SK-N-SH (cell line): ENCODE results near the gene NOL4L. TPM values are rescaled to one million over a fixed set of nuclear protein-coding genes. Genes with fewer than 3 reads are reported as not detected.
A peak's percentile ranks its signal among the peaks of the same experiment; 100 is the strongest.

Source experiments
- CTCF ChIA-PET: fragments of 300-600, 350-600 bp; formaldehyde crosslinking; extraction: SDS; loops from one replicate; lab custom pipeline; 2021; lab: Yijun Ruan, JAX
- POLR2A ChIA-PET: fragments of 350-600 bp; sonication (Branson Sonifier 250); formaldehyde crosslinking; extraction: SDS; loops from one replicate; lab custom pipeline; 2020; ENCODE audit warnings: antibody characterized with exemption, inconsistent platforms; lab: Yijun Ruan, JAX
- DNase-seq: peaks from one replicate; pipeline ENCODE4 v3.0.0; 2012
- H2AFZ ChIP-seq: fragments of 200-600 bp; sonication (generic); 2 replicates; pipeline ENCODE4 v1.8.1; 2016; ENCODE audit warnings: antibody characterized with exemption, mild to moderate bottlenecking, low read depth
- H3F3A ChIP-seq: fragments of 200-600 bp; sonication (generic); replicated peaks from 2 replicates; pipeline ENCODE3; 2016; ENCODE audit warnings: antibody characterized with exemption, mild to moderate bottlenecking; ENCODE audit not compliant: insufficient read depth
- H3K27ac ChIP-seq, 2 experiments: fragments of 200-500 bp in 1 of 2; fragments of 200-600 bp in 1 of 2; sonication (Bioruptor generic) in 1 of 2; sonication (generic), shearing (Covaris generic) in 1 of 2; 2 replicates each; pipeline versions ENCODE4 v1.5.1 to v1.6.1; 2014 to 2016; ENCODE audit warnings: low read depth in 2 of 2, inconsistent platforms in 1 of 2, low read length in 1 of 2, mild to moderate bottlenecking in 1 of 2, mixed read lengths in 1 of 2
- H3K27me3 ChIP-seq: fragments of 200-600 bp; sonication (generic), shearing (Covaris generic); 2 replicates; pipeline ENCODE4 v1.6.1; 2016; ENCODE audit warnings: mixed run types; ENCODE audit not compliant: insufficient read depth
- H3K36me3 ChIP-seq, 2 experiments: fragments of 200-500 bp in 1 of 2; fragments of 200-600 bp in 1 of 2; sonication (Bioruptor generic) in 1 of 2; sonication (generic) in 1 of 2; replicated peaks in 1 of 2; 2 replicates each; pipeline versions ENCODE3 to v1.5.1; 2014 to 2016; ENCODE audit warnings: low read length in 1 of 2, mild to moderate bottlenecking in 1 of 2; ENCODE audit not compliant: insufficient read depth in 2 of 2, control insufficient read depth in 1 of 2
- H3K4me1 ChIP-seq, 2 experiments: fragments of 200-500 bp in 1 of 2; fragments of 200-600 bp in 1 of 2; sonication (Bioruptor generic) in 1 of 2; sonication (generic), shearing (Covaris generic) in 1 of 2; 2 replicates each; pipeline versions ENCODE4 v1.5.1 to v1.6.1; 2014 to 2016; ENCODE audit warnings: low read depth in 1 of 2, low read length in 1 of 2, mixed run types in 1 of 2; ENCODE audit not compliant: insufficient read depth in 2 of 2, control insufficient read depth in 1 of 2
- H3K4me2 ChIP-seq: fragments of 200-600 bp; sonication (generic), shearing (Covaris generic); 2 replicates; pipeline ENCODE4 v1.6.1; 2017; ENCODE audit warnings: mixed run types
- H3K4me3 ChIP-seq, 2 experiments: fragments of 200-500 bp in 1 of 2; fragments of 200-600 bp in 1 of 2; sonication (Bioruptor generic) in 1 of 2; sonication (generic), shearing (Covaris generic) in 1 of 2; 2 replicates each; pipeline versions ENCODE4 v1.5.1 to v1.8.1; 2014 to 2016; ENCODE audit warnings: low read depth in 2 of 2, inconsistent platforms in 1 of 2, low read length in 1 of 2, mild to moderate bottlenecking in 1 of 2, mixed read lengths in 1 of 2, moderate library complexity in 1 of 2
- H3K79me2 ChIP-seq: fragments of 200-600 bp; sonication (generic); 2 replicates; pipeline ENCODE4 v1.8.1; 2017; ENCODE audit warnings: mild to moderate bottlenecking; ENCODE audit not compliant: insufficient read depth
- H3K9ac ChIP-seq: fragments of 200-600 bp; sonication (generic); 2 replicates; pipeline ENCODE4 v1.6.1; 2017; ENCODE audit warnings: mixed run types
- H3K9me2 ChIP-seq: fragments of 200-600 bp; sonication (generic); 2 replicates; pipeline ENCODE4 v1.6.1; 2017; ENCODE audit warnings: mixed run types
- H3K9me3 ChIP-seq: fragments of 200-600 bp; sonication (generic); 2 replicates; pipeline ENCODE4 v1.6.1; 2017; ENCODE audit warnings: mixed run types, mild to moderate bottlenecking, moderate library complexity
- H4K20me1 ChIP-seq: fragments of 200-600 bp; sonication (generic); 2 replicates; pipeline ENCODE4 v1.6.1; 2017; ENCODE audit warnings: mild to moderate bottlenecking, mixed run types; ENCODE audit not compliant: insufficient read depth
- CHD2 ChIP-seq: fragments of 150-350 bp; IDR thresholded peaks from 2 replicates; pipeline ENCODE4 v1.6.1; 2018; ENCODE audit warnings: low read length; ENCODE audit not compliant: partially characterized antibody
- FOXJ3 ChIP-seq: sonication (generic); formaldehyde crosslinking; IDR thresholded peaks from 2 replicates; pipeline ENCODE4 v1.5.1; 2020; ENCODE audit warnings: mild to moderate bottlenecking, missing genetic modification reagents
- FOXM1 ChIP-seq: IDR thresholded peaks from 2 replicates; pipeline ENCODE4 v1.4.0; 2012; ENCODE audit warnings: low read depth, mild to moderate bottlenecking
- GATA2 ChIP-seq: sonication (generic); formaldehyde crosslinking; IDR thresholded peaks from 2 replicates; pipeline ENCODE4 v1.5.0; 2020; ENCODE audit warnings: mild to moderate bottlenecking, missing genetic modification reagents
- NRF1 ChIP-seq: IDR thresholded peaks from 2 replicates; pipeline ENCODE4 v1.6.1; 2012; ENCODE audit warnings: low read depth, mild to moderate bottlenecking, low read length
- WGBS: methylation state at CpG from one replicate; pipeline ENCODE4 v1.1.6; 2017; ENCODE audit warnings: low lambda C conversion rate; 5-methylcytosine and 5-hydroxymethylcytosine counted together
- polyA plus RNA-seq, 3 experiments: library from polyadenylated mRNA; depleted of rRNA; stranded (reverse); fragments of >200 nt; gene quantifications; 2 replicates each; pipeline ENCODE4 v1.2.3, GENCODE V29; 2012
- TF ChIP-seq, protein P1 (sequence below): IDR thresholded peaks from 2 replicates; pipeline ENCODE4 v1.4.0; 2012; ENCODE audit warnings: low read depth, borderline replicate concordance
- TF ChIP-seq, protein P2 (sequence below): IDR thresholded peaks from 2 replicates; pipeline ENCODE4; 2012
- TF ChIP-seq, protein P3 (sequence below): IDR thresholded peaks from 2 replicates; pipeline ENCODE4 v1.4.0; 2012; ENCODE audit warnings: low read depth, borderline replicate concordance

Gene NOL4L
- polyA plus RNA-seq, 1 of the 3 experiments (the other 2 are of a cell fraction), result 14.3 TPM

DNA sequence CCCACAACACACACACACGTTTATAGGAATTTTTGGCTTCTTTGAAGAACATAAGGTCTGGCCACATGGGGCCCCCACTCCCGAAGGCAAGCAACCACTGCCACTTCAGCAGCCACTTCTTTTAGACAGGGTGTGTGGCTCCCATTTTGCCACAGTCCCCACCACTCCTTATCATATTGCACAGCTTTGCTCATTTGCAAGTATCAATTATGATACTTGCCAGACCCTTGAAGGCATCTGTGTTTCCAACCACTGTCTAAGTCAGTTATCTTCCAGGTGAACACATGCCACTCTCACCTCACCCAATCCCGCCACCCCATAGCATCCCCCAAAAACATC, 73.1 kb downstream of the NOL4L start (continued):
- TF ChIP-seq CHD2, result no peak

DNA sequence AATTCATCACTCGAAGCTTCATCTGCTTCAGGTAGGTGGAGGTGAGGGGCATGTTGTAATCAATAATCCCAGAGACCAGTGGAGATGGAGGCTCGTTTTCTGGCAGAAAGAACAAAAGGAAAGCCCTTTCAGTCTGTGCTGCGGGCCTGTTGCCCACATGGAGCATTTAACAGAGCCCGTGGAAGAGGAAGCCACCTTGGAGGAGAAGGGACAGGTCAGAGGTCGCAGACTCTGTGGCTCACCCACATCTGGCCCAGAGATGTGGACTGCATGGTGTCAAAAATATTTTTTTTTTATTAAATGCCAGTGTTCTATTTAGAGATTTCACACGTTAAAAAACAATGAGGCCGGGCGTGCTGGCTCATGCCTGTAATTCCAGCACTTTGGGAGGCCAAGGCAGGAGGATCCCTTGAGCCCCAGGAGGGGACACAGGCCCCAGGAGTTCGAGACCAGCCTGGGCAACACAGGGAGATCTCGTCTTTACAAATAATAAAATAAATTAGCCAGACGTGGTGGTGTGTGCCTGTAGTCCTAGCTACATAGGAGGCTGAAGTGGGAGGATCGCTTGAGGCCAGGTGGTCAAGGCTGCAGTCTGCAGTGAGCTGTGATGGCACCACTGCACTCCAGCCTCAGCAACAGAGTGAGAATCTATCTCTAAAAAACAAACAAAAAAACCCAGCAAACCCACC, 73.6 kb downstream of the NOL4L start:
- H2AFZ ChIP-seq, result no peak overlapping the region

DNA sequence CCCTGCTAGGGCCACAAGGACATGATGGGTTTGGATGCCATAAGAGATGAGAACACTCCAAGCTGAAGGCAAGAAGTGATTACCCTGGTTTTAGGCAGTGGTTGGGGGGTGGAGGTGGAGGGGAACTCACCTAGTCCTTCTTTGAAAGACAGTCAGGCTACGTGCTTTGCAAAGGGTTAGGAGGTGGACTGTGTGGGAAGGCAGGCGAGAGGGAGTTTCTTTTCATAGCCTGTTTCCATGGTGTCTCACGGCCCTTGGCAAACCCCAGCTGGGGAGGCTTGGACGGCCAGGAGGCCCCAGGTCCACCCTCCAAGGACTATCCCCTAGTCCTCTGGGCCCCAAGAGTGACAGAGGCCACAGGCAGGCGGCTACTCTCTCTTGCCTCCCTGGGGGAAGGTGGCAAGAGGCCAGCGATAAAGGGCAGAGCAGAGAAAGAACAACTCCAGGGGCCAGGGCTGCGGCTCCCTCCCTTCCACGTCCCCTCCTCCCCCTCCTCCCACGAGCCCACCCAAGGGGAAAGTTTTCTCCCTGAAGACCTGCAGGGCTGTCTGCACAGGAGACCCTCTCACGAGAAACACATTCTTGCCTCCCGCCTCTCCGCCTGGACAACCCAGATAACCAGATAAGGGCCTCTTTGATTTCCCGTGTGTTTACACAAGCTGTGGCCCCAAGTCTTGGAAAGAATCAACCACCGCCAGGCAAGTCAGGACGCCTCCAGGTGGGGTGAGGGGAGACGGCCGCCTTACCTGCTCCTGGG, 74.4 kb downstream of the NOL4L start:
- TF ChIP-seq, protein P1, sequence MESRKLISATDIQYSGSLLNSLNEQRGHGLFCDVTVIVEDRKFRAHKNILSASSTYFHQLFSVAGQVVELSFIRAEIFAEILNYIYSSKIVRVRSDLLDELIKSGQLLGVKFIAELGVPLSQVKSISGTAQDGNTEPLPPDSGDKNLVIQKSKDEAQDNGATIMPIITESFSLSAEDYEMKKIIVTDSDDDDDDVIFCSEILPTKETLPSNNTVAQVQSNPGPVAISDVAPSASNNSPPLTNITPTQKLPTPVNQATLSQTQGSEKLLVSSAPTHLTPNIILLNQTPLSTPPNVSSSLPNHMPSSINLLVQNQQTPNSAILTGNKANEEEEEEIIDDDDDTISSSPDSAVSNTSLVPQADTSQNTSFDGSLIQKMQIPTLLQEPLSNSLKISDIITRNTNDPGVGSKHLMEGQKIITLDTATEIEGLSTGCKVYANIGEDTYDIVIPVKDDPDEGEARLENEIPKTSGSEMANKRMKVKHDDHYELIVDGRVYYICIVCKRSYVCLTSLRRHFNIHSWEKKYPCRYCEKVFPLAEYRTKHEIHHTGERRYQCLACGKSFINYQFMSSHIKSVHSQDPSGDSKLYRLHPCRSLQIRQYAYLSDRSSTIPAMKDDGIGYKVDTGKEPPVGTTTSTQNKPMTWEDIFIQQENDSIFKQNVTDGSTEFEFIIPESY, result no peak
- TF ChIP-seq GATA2 (CRISPR knock-in tag), result peak; percentile 28; the same call in 1 of the 2 replicates
- no peaks in the 10 kb centered on the region for H3F3A ChIP-seq
- H4K20me1 ChIP-seq, result no peaks in the 10 kb centered on the region
- no peak overlapping the region for H2AFZ ChIP-seq
- no peak for DNase-seq
- no peak overlapping the region for H3K4me2 ChIP-seq
- ChIA-PET POLR2A (no interaction called here), CTCF (interaction anchor here (1.5 to 4.9 kb wide), 4 partner anchors 14 to 63 kb away, joined by 4 to 32 read pairs (median 16); no protein-coding TSS in a partner anchor)
- H3K27ac ChIP-seq, result peak overlapping the region in 1 of 2 experiments; percentile 75; a peak in 2 of 4 replicates
- no peaks in the 10 kb centered on the region for H3K36me3 ChIP-seq
- H3K9me2 ChIP-seq, result no peaks in the 10 kb centered on the region
- peaks cover 0 to 55% of the 10 kb centered on the region in 2 experiments; a peak in 1 of 4 replicates for H3K4me1 ChIP-seq
- no peaks in the 10 kb centered on the region for H3K9me3 ChIP-seq
- WGBS, result 75% methylated on average over 13 of the region's 17 CpGs
- no peak overlapping the region for H3K4me3 ChIP-seq
- no peak overlapping the region for H3K9ac ChIP-seq
- H3K27me3 ChIP-seq, result no peaks in the 10 kb centered on the region
- H3K79me2 ChIP-seq, result no peaks in the 10 kb centered on the region

More for the DNA sequence above, 73.6 kb downstream of the NOL4L start:
- Histone ChIP-seq H3K9me2 (no peaks in the 10 kb centered on the region), H3F3A (no peaks in the 10 kb centered on the region), H3K4me3 (no peak overlapping the region), H4K20me1 (no peaks in the 10 kb centered on the region), H3K4me2 (no peak overlapping the region), H3K4me1 (peaks cover 0 to 61% of the 10 kb centered on the region in 2 experiments; a peak in 1 of 4 replicates), H3K9ac (no peak overlapping the region), H3K36me3 (no peaks in the 10 kb centered on the region), H3K27me3 (no peaks in the 10 kb centered on the region), H3K27ac (peak overlapping the region in 1 of 2 experiments; percentile 75; a peak in 2 of 4 replicates), H3K9me3 (no peaks in the 10 kb centered on the region), H3K79me2 (no peaks in the 10 kb centered on the region)
- TF ChIP-seq NRF1 (no peak), FOXJ3 (CRISPR knock-in tag) (no peak), FOXM1 (no peak)
- TF ChIP-seq, protein P2, sequence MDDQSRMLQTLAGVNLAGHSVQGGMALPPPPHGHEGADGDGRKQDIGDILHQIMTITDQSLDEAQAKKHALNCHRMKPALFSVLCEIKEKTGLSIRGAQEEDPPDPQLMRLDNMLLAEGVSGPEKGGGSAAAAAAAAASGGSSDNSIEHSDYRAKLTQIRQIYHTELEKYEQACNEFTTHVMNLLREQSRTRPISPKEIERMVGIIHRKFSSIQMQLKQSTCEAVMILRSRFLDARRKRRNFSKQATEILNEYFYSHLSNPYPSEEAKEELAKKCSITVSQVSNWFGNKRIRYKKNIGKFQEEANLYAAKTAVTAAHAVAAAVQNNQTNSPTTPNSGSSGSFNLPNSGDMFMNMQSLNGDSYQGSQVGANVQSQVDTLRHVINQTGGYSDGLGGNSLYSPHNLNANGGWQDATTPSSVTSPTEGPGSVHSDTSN, result no peak
- TF ChIP-seq, protein P3, sequence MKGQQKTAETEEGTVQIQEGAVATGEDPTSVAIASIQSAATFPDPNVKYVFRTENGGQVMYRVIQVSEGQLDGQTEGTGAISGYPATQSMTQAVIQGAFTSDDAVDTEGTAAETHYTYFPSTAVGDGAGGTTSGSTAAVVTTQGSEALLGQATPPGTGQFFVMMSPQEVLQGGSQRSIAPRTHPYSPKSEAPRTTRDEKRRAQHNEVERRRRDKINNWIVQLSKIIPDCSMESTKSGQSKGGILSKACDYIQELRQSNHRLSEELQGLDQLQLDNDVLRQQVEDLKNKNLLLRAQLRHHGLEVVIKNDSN, result no peak
- DNase-seq, result no peak
- POLR2A ChIA-PET, result no interaction called here
- CTCF ChIA-PET, result interaction anchor here (4.9 kb wide), 1 partner anchor 26 kb away, joined by 28 read pairs; no protein-coding TSS in a partner anchor
- 85% methylated on average over 12 of the region's 12 CpGs for WGBS
